ENCODE results near the gene TBC1D5.
"Not testable (repeated sequence)": the region's sequence is repeated elsewhere in the genome, so short reads cannot be mapped to it uniquely, and the experiment has no call there.

The TBC1D5 gene

DNA sequence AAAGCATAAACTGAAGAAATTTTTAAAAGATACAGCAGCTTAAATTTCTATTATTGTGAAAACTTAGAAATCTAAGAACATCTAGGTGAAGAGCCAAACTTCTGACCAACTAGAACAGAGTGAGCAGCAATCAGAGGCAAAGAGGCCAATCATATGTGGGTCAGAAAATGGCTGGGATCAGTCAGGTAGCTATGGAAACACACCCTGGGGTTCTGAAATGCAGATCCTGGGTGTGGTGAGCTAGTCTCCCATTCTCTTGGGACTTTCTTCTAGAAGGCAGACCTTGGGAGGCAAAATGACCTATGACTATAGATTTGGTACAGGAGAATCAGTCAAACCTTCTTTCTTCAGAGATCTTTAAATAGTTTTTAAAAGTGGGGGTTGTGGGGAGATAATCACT is 385.8 kb downstream of the TBC1D5 start:
- no peak for DNase-seq

DNA sequence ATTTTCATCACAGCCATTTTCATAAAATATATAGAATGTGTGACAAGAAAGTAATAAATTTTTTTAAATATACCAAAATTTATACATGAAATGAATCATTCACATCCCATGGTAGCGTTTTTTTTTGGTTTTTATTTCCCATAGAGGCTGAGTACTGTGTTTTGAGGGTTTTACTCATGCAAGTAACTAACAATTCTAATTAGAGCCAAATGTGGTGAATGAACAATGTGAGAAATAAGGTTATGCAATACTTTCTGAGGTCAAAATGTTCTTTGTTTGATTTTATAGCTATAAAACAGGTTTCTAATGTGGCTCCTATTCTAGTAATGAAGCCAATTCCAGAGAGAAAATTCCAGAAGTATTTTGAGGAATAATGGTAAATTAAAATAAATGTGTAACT is 386.8 kb downstream of the TBC1D5 start:
- DNase-seq: no peak

DNA sequence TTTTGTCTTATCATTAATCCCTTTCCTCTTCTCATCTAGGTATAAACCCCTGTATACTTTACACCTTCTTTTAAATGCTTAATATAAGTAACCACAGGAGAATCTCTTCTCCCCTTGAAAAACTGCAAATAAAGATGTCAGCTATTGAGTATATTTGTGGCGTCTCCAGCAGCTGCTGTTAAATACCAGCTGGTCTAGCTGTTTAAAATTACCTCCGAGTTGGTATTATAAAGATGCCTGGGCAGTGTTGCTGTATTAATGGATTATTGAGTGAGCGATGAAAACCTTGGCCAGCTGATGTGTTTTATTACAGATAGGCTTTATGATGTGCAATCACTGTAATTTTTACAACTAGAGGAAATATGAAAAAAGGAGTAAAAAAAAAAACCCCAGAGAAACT is 388.1 kb downstream of the TBC1D5 start:
- DNase-seq: no peak

DNA sequence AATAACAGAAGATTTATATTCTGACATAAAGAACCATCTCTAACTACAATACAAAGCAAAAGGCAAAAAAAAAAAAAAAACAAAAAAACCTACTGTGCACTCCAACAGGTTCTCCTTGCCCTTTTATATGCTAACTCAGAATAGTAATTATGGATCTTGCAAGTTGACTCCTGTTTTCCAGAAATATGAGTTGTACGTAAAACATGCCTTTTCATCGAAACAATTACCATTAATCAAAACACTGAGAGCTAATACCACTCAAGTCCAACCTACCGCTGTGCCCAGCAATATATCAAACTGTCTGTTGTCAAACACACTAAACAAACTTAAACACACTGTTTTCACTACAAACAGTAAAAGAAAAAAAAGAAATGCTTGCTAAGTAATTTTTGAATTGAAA is 389.8 kb downstream of the TBC1D5 start:
- no peak for DNase-seq

DNA sequence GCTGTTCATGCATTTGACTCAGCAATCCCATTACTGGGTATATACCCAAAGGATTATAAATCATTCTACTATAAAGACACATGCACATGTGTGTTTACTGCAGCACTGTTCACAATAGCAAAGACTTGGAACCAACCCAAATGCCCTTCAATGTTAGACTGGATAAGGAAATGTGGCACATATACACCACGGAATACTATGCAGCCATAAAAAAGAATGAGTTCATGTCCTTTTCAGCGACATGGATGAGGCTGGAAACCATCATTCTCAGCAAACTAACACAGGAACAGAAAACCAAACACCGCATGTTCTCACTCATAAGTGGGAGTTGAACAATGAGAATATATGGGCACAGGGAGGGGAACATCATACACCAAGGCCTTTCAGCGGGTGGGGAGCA is 391.2 kb downstream of the TBC1D5 start:
- not testable (repeated sequence) for DNase-seq

DNA sequence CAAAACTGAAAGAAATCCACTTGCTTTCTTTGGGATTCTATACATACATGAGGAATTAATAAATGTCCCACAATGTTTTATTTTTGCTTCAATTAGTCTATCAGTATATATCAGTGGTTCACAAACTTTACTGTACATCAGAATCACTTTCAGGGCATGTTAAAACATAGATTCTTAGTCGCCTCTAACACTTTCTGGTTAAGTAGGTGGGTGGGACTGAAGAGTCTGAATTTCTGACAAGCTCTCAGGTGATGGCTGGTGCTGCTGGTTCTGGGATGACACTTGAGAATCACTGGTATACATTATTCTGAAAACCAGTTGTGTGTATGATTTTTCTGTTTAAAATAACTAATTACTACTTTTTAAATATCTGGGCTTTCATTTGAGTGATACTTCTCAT is 393.3 kb downstream of the TBC1D5 start:
- no peak for DNase-seq

DNA sequence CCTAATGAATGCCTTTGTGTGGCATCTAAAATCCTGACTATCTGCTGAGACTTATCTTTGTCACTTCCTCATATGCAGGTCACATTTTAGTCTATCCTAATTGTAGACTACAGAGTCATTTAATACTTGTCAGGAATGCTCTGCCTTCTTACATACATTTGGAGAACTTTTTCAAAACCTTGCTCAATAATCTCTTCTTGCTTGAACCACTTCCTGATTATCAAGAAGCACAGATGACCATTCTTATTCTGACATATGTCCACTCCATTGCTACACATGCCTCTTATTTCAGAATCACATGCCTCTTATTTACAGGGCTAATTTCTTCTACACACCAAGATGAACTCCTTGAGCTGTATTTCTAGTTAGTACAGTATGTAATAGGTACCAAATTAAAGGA is 400.3 kb downstream of the TBC1D5 start:
- DNase-seq: no peak

DNA sequence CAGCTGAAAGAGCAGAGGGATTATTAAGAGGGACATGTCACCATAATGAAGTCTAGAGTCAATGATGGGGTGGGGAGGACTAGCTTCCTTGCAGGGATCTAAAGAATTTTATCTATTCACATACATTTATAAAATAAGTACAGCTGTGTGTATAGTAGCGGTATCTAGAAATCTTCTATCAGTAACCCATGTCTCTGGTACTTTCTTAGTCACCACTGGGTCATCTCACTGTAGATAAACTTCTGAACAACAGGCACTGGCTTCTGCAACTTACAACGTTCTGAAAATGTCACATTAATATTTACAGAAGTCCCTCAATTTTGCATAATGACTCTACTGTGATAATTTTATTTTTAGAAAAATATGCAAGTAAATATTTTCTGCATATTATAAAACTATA is 401.7 kb downstream of the TBC1D5 start:
- no peak for DNase-seq

DNA sequence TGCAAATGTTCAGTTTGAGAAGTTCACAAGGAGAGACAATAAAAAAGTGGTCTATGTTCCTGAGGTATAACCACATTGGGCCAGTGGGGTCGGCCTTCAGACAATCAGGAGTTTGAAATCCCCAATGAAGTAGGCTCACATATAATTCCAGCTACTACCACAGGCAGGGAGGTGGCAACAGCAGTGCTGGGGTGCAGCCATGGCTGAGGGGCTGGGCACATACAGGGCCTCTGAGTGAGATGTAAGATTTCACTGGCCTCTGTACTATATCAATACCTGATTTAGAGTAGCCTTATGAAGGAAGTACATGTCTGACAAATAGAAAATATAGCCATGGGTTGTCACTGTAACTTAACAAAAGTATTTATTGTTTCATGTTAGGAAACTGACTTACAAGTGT is 402.2 kb downstream of the TBC1D5 start:
- no peak for DNase-seq

DNA sequence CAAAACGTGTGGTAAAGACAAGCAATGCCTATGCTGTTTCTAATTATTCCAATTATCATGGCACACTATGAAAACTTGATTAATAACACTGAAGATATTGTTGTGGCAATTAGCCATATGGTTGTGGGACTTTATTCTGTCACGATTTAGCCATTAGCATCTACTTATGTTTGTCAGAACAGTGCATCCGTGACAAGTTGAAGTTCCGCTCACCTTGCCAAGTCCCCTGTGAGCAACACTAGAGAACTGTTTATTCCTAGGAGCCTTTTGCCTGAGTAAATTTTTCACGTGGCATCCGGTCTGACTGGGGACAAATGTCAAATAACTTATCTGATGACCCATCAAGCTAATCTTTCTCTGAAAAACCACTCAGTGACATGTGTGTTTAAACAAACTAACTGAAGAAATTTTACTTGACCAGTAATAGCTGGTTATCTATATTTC is 403.3 kb downstream of the TBC1D5 start:
- no peak for DNase-seq

DNA sequence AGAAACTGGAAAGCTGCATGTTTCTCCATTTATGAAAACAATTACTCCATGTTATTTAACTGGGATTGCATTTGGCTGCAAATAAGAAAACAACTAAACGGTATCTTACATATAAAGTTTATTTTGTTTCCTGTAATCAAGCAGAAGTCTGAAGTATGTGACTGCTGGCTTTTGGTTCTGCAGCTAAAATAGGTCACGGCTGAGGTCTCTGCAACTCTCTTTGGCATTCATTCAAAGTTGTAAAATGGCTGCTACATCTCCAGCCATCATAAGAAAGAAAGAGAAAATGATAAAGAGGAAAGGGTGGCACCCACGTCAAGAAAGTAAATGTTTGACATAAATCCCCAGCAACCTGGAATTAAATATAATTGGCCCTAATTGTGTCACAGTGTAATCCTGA is 406.1 kb downstream of the TBC1D5 start:
- no peak for DNase-seq

DNA sequence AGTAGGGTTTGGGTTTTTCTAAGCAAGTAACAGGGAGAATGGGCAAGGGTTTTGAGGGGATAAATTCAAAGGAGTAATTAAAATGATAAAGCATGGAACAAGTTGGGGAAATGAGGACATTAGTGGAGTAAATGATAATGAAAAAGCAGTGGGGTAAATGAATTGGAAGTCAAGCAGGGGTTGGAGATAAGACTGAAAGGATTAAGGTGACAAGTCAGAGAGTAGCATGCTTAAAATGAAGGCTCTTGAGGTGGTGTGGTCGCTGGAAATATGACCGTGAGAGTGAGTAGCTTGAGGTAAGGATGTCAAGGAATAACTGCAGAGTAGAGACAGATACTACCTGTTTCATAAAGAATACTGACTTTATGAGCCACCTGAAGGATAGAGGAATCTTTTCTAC is 408.5 kb downstream of the TBC1D5 start:
- no peak for DNase-seq

DNA sequence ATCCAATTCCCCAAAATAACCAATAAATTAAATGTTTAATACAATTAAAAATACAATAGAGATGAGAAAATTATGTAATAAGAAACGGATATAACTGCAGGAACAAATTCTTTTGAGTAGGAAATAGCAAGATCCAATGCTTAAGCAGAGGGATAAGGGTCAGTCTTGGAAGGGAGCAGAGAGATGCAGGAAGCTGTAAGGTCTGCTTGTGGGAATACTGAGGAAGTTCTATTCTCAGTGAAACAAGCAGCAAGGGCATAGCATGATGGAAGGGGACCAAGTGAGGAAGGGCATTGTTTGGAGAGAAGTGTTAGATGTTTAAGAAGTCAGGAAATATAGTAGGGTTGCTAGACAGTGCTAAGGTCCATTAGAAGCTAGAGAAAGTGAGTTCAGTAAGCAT is 409.0 kb downstream of the TBC1D5 start:
- no peak for DNase-seq

DNA sequence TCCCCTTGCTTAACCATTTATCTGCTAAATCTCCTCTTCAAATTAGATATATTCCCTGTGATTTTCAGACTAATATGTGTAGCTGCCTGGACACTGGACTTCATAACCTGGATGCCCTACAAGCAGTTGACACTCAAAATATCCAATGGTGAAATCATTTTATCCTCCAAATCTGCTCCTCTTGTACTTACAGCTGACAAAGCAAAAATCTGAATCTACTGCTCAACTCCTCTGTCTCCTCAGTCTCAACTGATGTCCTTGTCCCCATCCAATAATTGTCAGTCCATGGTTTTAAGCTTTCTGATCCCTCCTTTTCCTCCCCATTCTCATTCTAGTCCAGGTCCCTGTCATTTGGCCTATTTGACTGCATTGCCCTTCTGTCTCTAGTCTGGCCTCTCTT is 411.8 kb downstream of the TBC1D5 start:
- DNase-seq: no peak

DNA sequence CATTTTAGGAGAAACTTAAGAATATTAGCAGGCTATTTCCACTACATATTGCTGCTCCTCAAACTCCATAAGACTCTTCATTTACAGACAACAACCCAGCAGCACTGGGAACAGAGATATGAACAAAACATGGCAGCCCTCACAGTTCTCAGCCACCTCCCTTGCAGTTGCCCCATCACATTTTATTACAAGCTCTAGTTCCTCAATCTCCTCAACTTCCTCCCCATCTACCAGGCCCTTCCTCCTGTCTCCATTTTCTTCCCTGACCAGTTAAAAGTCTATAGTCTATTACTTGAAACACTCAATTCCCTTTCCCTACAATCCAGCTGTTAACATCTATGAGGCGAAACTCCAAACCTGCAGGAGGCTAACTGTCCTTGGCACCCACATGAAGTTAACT is 412.5 kb downstream of the TBC1D5 start:
- no peak for DNase-seq

DNA sequence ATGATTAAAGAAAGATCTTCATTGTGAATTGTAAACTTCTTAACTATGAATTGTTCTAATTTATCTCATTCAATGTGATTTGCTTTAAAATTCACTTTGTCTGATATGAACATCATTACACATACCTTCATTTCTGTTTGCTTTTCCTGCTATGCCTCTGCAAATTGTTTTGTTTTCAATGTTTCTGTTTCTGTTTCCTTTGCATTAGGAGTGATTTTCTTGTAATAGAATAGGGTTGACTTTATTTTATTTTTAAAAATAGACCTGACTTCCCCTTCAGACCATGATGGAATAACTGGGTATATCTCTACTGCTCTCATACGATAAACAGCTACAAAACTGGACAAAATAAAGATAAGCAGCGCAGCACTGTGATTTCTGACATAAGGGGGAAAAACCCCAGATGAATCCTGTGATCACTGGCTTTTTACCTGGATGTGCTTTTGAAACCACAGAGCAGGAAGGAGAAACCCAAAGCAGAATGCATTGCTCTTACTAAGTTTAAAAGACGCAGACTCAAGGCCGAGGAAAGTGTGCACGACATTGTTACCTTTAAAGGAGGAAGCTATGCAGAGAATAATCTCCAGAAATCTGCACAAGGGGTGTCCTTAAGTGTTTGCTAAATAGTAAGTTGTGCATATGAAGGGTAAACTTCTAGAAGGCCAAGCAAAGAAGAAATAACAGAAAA is 420.2 kb downstream of the TBC1D5 start:
- DNase-seq: no peak

DNA sequence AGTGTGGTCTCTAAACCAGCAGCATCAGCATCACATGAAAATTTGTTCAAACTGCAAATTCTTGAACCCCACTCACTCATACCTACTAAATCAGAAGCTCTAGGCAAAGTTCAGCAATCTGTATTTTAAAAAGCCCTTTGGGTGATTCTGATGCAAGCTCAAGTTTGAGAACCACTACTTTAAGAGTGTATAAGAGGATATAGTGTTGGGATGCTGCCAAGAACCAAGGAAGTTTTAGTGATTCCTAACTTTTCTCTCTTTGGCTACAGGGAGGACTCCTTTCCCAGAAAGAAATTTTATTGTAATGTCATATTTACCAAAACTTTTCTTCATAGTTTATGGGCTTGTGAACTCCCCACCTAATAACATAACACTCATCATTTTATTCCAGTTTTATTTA is 422.2 kb downstream of the TBC1D5 start:
- no peak for DNase-seq

DNA sequence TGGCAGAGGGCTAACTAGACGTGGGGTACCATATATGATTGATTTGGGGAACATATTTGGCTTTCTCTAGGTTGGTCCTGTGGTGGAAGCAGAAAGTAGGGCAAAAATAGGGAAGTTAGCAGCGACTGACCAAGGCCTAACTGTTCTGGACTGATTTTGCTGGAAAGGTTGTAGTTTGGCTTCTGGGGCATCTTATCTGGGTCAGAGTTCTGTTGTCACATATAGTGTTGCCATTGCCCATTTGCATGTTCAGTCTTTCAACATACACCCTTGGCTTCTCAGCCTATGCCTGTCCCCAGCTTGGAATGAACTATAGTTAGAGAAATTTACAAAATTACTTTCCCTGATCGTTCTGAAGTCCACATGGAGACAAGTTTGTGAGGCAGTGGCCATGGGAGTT is 426.5 kb downstream of the TBC1D5 start:
- no peak for DNase-seq

DNA sequence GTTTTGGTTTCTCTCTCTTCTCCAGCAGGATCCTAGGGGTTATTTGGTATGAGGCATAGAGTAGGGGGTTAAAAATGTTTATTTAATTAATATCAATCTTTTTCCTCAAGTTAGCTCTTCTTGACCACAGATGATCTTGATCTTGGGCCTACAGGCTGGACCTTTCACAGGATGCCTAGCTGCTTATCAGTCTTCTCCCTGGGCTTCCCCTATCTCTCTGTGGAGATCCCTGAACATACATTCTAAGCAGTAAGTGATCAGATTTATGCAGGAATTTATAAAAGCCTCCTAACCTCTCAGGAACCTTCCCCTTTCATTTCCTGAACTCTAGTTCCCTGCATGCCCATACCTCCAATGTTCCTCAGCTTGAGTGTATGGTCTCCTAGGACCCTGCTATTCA is 428.3 kb downstream of the TBC1D5 start:
- no peak for DNase-seq

DNA sequence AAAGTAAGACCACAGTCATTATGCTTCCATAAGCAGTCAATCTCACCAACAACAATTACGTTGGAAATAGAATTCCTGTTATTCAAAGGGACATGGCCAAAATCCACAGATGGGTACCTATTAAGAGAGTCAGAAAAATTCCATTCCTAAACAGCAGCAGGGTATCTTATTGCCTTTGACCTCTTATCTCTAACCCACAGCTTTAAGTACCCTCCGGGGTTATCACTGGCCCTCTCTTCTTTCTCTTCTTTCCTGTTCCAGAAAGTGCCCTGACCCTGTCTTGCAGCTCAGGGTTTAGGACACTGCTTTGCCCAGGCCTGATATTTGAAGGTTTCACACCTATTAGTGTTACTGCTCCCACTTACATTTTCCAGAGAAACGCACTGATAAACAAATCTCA is 428.7 kb downstream of the TBC1D5 start:
- no peak for DNase-seq

DNA sequence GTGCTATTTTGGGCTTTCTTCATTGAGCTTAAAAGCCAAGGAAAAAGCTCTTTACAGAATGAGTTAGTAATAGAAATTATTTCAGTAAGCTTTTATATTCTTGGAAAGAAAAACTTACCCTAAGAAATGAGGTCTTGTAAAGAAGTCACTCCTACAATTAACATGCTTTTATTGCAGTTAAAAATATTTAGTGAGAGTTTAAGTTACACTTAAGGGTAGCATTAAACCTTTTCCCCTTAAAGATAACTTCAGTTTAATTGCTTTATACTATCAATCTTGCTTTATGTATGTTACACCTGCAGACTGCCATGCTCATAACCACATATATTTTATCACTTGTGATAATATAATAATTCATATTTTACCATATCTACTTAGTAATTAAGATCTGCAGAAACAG is 431.4 kb downstream of the TBC1D5 start:
- DNase-seq: no peak

DNA sequence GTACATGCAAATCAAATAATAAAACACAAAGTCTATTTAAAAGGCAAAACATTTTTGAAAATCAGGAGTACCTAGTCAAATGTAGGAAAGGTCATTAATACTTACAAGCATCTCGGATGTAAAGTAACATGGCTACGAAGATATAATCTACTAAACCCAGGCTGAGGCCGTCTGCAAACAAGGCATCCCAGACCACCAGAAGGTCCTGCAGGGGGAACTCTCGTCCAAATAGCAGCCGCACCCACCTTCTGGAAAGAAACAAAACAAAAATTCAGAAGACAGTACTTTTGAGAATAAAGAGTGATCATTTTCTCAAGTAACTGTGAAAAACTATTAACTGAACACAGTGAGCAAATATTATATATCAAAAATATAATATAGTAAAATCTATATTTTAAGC is 434.5 kb downstream of the TBC1D5 start:
- no peak for DNase-seq

DNA sequence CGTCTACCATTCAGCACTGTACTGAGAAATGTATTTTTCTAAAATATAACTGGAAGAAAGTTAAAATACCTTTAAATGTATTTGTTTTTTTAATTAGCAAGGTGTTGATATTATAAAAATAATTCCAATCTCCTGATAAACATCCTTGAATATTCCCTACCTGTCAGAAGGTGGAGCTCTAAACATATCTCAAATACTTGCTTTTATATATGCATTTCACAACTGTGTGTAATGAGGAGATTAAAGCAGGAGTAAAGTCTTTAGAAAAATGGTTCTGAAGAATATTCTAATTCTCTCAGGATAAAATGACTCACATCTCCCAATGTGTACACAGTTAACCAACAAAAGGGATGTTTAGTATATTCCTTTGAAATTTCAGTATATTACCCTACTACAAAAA is 434.9 kb downstream of the TBC1D5 start:
- no peak for DNase-seq

DNA sequence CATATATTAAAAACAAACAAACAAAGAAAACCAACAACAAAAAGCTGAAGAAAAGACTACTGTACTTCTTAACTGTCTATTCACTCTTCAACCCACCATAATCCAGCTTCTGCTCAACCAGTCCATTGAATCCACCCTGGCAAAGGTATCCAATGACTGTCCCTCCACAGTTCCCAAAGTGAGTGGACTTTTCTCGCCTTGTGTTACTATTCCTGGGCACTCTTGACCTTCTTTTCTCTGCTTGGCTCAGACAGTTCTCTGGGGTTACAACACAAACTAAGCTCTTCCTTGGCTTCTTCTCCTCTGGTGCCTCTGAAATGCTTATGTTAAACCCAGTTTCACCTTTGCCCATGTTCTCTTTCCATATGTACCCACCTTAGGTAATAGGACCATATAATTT is 437.5 kb downstream of the TBC1D5 start:
- no peak for DNase-seq
